SK-N-SH treated with all-trans-retinoic acid at 6 μM for 48 hours (cell line): ENCODE data around the gene CDK10.
"Not testable (repeated sequence)": the region's sequence is repeated elsewhere in the genome, so short reads cannot be mapped to it uniquely, and the experiment has no call there.

Source experiments
- ATAC-seq: fragments of 200-7000 bp; cut with Tn5 transposase; 3 replicates; pipeline ENCODE4 v1.9.1; 2020; ENCODE audit warnings: mild to moderate bottlenecking, moderate library complexity
- ARNTL ChIP-seq: fragments of 450-650 bp; formaldehyde crosslinking; IDR thresholded peaks from 2 replicates; pipeline ENCODE4 v1.5.0; 2020; ENCODE audit warnings: low read depth, mild to moderate bottlenecking, moderate library complexity, borderline replicate concordance
- BACH2 ChIP-seq: fragments of 250-450 bp; sonication (Bioruptor Pico); IDR thresholded peaks from 2 replicates; pipeline ENCODE4 v1.9.0; 2021; ENCODE audit warnings: mild to moderate bottlenecking, borderline replicate concordance
- CREB5 ChIP-seq: fragments of 250-450 bp; sonication (Bioruptor Pico); IDR thresholded peaks from 2 replicates; pipeline ENCODE4 v1.5.1; 2020; ENCODE audit warnings: low read depth, mild to moderate bottlenecking, moderate library complexity
- CSDC2 ChIP-seq: fragments of 250-450 bp; sonication (Bioruptor Pico); IDR thresholded peaks from 2 replicates; pipeline ENCODE4 v1.5.0; 2020; ENCODE audit warnings: mild to moderate bottlenecking, moderate library complexity
- CSRNP3 ChIP-seq: fragments of 250-450 bp; sonication (Bioruptor Pico); IDR thresholded peaks from 2 replicates; pipeline ENCODE4 v1.5.1; 2021; ENCODE audit warnings: mild to moderate bottlenecking, moderate library complexity
- ESRRG ChIP-seq: fragments of 250-450 bp; sonication (Bioruptor Pico); IDR thresholded peaks from 2 replicates; pipeline ENCODE4 v1.6.1; 2021; ENCODE audit warnings: mild to moderate bottlenecking
- ISL1 ChIP-seq: fragments of 250-450 bp; sonication (Bioruptor Pico); IDR thresholded peaks from 2 replicates; pipeline ENCODE4 v2.1.2; 2022; ENCODE audit warnings: mild to moderate bottlenecking, moderate library complexity
- OSR1 ChIP-seq: fragments of 250-450 bp; sonication (Bioruptor Pico); IDR thresholded peaks from 2 replicates; pipeline ENCODE4 v1.8.0; 2022; ENCODE audit warnings: moderate library complexity, mild to moderate bottlenecking, inconsistent platforms
- PATZ1 ChIP-seq: fragments of 250-450 bp; sonication (Bioruptor Pico); IDR thresholded peaks from 2 replicates; pipeline ENCODE4 v1.8.0; 2020; ENCODE audit warnings: mild to moderate bottlenecking, moderate library complexity, borderline replicate concordance
- POU6F1 ChIP-seq: fragments of 250-450 bp; sonication (Bioruptor Pico); IDR thresholded peaks from 2 replicates; pipeline ENCODE4 v1.8.0; 2021; ENCODE audit warnings: low read depth, mild to moderate bottlenecking, moderate library complexity, borderline replicate concordance
- PPARA ChIP-seq: fragments of 250-450 bp; sonication (Bioruptor Pico); IDR thresholded peaks from 2 replicates; pipeline ENCODE4 v1.5.0; 2020; ENCODE audit warnings: mild to moderate bottlenecking, borderline replicate concordance
- RARB ChIP-seq: fragments of 250-450 bp; sonication (Bioruptor Pico); IDR thresholded peaks from 2 replicates; pipeline ENCODE4 v1.8.0; 2021; ENCODE audit warnings: mild to moderate bottlenecking, moderate library complexity
- SNAI2 ChIP-seq: fragments of 250-450 bp; sonication (Bioruptor Pico); IDR thresholded peaks from 2 replicates; pipeline ENCODE4 v1.5.0; 2020; ENCODE audit warnings: mild to moderate bottlenecking, moderate library complexity
- TCF4 ChIP-seq: fragments of 250-450 bp; sonication (Bioruptor Pico); IDR thresholded peaks from 2 replicates; pipeline ENCODE4 v1.8.0; 2021; ENCODE audit warnings: mild to moderate bottlenecking, moderate library complexity, borderline replicate concordance
- TOX ChIP-seq: fragments of 250-450 bp; sonication (Bioruptor Pico); IDR thresholded peaks from 2 replicates; pipeline ENCODE4 v1.8.0; 2021; ENCODE audit warnings: mild to moderate bottlenecking, moderate library complexity, borderline replicate concordance
- TSHZ2 ChIP-seq: fragments of 250-450 bp; sonication (Bioruptor Pico); IDR thresholded peaks from 2 replicates; pipeline ENCODE4 v1.5.0; 2020; ENCODE audit warnings: mild to moderate bottlenecking, moderate library complexity
- ZC3H10 ChIP-seq: fragments of 250-450 bp; sonication (Bioruptor Pico); IDR thresholded peaks from 2 replicates; pipeline ENCODE4 v1.5.1; 2021; ENCODE audit warnings: mild to moderate bottlenecking, moderate library complexity
- ZFP3 ChIP-seq: fragments of 250-450 bp; sonication (Bioruptor Pico); IDR thresholded peaks from 2 replicates; pipeline ENCODE4 v1.5.0; 2020; ENCODE audit warnings: mild to moderate bottlenecking, moderate library complexity
- ZFP30 ChIP-seq: fragments of 450-650 bp; formaldehyde crosslinking; IDR thresholded peaks from 2 replicates; pipeline ENCODE4 v1.5.0; 2022; ENCODE audit warnings: mild to moderate bottlenecking, moderate library complexity
- ZNF565 ChIP-seq: fragments of 450-650 bp; formaldehyde crosslinking; conservative IDR thresholded peaks from 2 replicates; pipeline ENCODE4 v1.5.0; 2020; ENCODE audit warnings: low read depth, mild to moderate bottlenecking, moderate library complexity
- ZNF70 ChIP-seq: fragments of 450-650 bp; formaldehyde crosslinking; IDR thresholded peaks from 2 replicates; pipeline ENCODE4 v1.5.0; 2020; ENCODE audit warnings: mild to moderate bottlenecking, moderate library complexity
- ZNF8 ChIP-seq: fragments of 450-650 bp; formaldehyde crosslinking; IDR thresholded peaks from 2 replicates; pipeline ENCODE4 v1.5.0; 2020; ENCODE audit warnings: mild to moderate bottlenecking, moderate library complexity

The CDK10 gene

GRCh38 chr16:89689142-89689541 is 2.7 kb downstream of the CDK10 start (continued):
- TF ChIP-seq ESRRG (CRISPR knock-in tag) (no peak), CSDC2 (CRISPR knock-in tag) (no peak), PPARA (no peak), RARB (CRISPR knock-in tag) (no peak), ZNF70 (CRISPR knock-in tag) (no peak), ZFP3 (CRISPR knock-in tag) (no peak), POU6F1 (CRISPR knock-in tag) (no peak), ZC3H10 (no peak), OSR1 (CRISPR knock-in tag) (no peak)

GRCh38 chr16:89689621-89690020 is 3.1 kb downstream of the CDK10 start:
- not testable (repeated sequence) for ATAC-seq

GRCh38 chr16:89690392-89690901 is 4.0 kb downstream of the CDK10 start:
- TF ChIP-seq ZNF565 (CRISPR knock-in tag): no peak
- no peak for TF ChIP-seq ISL1 (CRISPR knock-in tag)
- TF ChIP-seq RARB (CRISPR knock-in tag): no peak
- no peak for TF ChIP-seq ZNF8 (CRISPR knock-in tag)
- TF ChIP-seq ZC3H10: no peak
- no peak for TF ChIP-seq OSR1 (CRISPR knock-in tag)
- no peak for TF ChIP-seq CSDC2 (CRISPR knock-in tag)
- no peak for TF ChIP-seq PATZ1
- TF ChIP-seq CSRNP3 (CRISPR knock-in tag): no peak
- TF ChIP-seq BACH2 (CRISPR knock-in tag): no peak
- TF ChIP-seq TCF4 (CRISPR knock-in tag): no peak
- TF ChIP-seq TOX (CRISPR knock-in tag): no peak

GRCh38 chr16:89691231-89691985 is 4.9 kb downstream of the CDK10 start:
- ATAC-seq: no peak
- TF ChIP-seq ZNF70 (CRISPR knock-in tag) (no peak), BACH2 (CRISPR knock-in tag) (no peak), ZC3H10 (no peak), PATZ1 (no peak), ARNTL (CRISPR knock-in tag) (no peak), SNAI2 (CRISPR knock-in tag) (no peak), ZNF8 (CRISPR knock-in tag) (no peak), ZFP3 (CRISPR knock-in tag) (no peak), TCF4 (CRISPR knock-in tag) (no peak), TSHZ2 (no peak), CREB5 (CRISPR knock-in tag) (no peak), ESRRG (CRISPR knock-in tag) (no peak), ZNF565 (CRISPR knock-in tag) (no peak), ZFP30 (CRISPR knock-in tag) (no peak), ISL1 (CRISPR knock-in tag) (no peak), POU6F1 (CRISPR knock-in tag) (no peak)

More at GRCh38 chr16:89690392-89690901, 4.0 kb downstream of the CDK10 start:
- no peak for ATAC-seq
